ENCODE measurements around the gene SP7.

- TF ChIP-seq CBX8 (IDR thresholded peaks at IDR 0.05), result no peak
- TF ChIP-seq, protein P1, sequence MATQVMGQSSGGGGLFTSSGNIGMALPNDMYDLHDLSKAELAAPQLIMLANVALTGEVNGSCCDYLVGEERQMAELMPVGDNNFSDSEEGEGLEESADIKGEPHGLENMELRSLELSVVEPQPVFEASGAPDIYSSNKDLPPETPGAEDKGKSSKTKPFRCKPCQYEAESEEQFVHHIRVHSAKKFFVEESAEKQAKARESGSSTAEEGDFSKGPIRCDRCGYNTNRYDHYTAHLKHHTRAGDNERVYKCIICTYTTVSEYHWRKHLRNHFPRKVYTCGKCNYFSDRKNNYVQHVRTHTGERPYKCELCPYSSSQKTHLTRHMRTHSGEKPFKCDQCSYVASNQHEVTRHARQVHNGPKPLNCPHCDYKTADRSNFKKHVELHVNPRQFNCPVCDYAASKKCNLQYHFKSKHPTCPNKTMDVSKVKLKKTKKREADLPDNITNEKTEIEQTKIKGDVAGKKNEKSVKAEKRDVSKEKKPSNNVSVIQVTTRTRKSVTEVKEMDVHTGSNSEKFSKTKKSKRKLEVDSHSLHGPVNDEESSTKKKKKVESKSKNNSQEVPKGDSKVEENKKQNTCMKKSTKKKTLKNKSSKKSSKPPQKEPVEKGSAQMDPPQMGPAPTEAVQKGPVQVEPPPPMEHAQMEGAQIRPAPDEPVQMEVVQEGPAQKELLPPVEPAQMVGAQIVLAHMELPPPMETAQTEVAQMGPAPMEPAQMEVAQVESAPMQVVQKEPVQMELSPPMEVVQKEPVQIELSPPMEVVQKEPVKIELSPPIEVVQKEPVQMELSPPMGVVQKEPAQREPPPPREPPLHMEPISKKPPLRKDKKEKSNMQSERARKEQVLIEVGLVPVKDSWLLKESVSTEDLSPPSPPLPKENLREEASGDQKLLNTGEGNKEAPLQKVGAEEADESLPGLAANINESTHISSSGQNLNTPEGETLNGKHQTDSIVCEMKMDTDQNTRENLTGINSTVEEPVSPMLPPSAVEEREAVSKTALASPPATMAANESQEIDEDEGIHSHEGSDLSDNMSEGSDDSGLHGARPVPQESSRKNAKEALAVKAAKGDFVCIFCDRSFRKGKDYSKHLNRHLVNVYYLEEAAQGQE (IDR thresholded peaks at IDR 0.05), result no peak
- no peak for TF ChIP-seq RNF2 (IDR thresholded peaks at IDR 0.05; ENCODE audit: borderline replicate concordance, low read depth)
- no peak for TF ChIP-seq CEBPB (IDR thresholded peaks at IDR 0.05)
- no peak for TF ChIP-seq JUNB (IDR thresholded peaks at IDR 0.05)
- no peak for TF ChIP-seq TP53 (CRISPR knock-in tag; IDR thresholded peaks at IDR 0.05)
- no peak for TF ChIP-seq CTCF (IDR thresholded peaks at IDR 0.05)
- TF ChIP-seq NR3C1 (IDR thresholded peaks at IDR 0.05), result no peak
- TF ChIP-seq HOXA7 (CRISPR knock-in tag; IDR thresholded peaks at IDR 0.05), result no peak
Measured at GRCh38 chr12:53292426-53292825, 43.7 kb downstream of the SP7 start.
